ENCODE results near the gene CILP2.
A peak's percentile ranks its signal among the peaks of the same experiment; 100 is the strongest.

DNA sequence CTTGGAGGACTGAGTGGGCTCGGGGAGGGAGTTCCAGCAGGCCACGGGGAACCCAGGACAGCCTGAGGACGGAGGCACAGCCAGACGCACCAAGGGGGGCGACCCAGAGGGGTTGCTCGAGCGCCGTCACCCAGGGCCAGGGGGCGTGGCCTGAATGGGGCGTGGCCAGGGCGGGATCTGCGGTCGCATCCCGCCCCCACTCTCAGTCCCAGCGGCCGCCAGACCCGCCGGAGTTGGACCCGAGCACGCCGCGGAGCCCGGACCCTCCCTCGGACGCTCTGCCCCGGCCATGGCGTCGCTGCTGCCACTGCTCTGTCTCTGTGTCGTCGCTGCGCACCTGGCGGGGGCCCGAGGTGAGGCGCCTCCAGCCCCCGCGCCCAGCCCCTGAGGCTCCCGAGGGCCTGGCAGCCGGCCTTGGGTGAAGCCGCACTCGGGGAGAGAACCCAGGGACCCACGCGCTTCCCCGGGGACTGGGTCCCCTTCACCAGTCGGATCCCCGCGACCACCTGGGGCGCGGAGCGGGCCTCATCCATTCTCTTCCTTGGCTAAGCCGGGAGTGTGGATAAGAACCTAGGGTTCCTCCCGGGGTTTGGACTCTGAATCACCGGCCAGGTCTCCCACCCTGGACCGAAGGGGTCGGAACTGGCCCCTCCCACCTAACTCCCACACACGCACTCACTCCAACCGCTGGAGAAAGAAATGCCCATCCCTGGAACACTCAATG lies at the start of gene CILP2:
- no peak for TF ChIP-seq CTCF (IDR thresholded peaks at IDR 0.05)
- peak; percentile 50 for TF ChIP-seq EZH2 (IDR thresholded peaks at IDR 0.05)

Measured in neural progenitor cell (in vitro differentiated cells).